NCI-H774 (cell line): ENCODE results near the gene PPP4R1.
A peak's percentile ranks its signal among the peaks of the same experiment; 100 is the strongest.
"Not testable (repeated sequence)": the region's sequence is repeated elsewhere in the genome, so short reads cannot be mapped to it uniquely, and the experiment has no call there.

Experiments
- DNase-seq: peaks from one replicate; lab custom pipeline; 2025; lab: John Stamatoyannopoulos, UW

The PPP4R1 gene

GRCh38 chr18:9630444-9630843, 16.1 kb upstream of the PPP4R1 start:
- DNase-seq = no peak

GRCh38 chr18:9629709-9630108, 15.3 kb upstream of the PPP4R1 start:
- DNase-seq = no peak

- no peak for DNase-seq
Observed at GRCh38 chr18:9628984-9629383, 14.6 kb upstream of the PPP4R1 start.

- DNase-seq = no peak
Observed at GRCh38 chr18:9627642-9628041, 13.3 kb upstream of the PPP4R1 start.

GRCh38 chr18:9619990-9620389, 5.6 kb upstream of the PPP4R1 start:
- DNase-seq = no peak

GRCh38 chr18:9619545-9619944, 5.2 kb upstream of the PPP4R1 start:
- DNase-seq = no peak

GRCh38 chr18:9619056-9619455, 4.7 kb upstream of the PPP4R1 start:
- no peak for DNase-seq

GRCh38 chr18:9617006-9617542, 2.7 kb upstream of the PPP4R1 start:
- no peak for DNase-seq

- no peak for DNase-seq
Observed at GRCh38 chr18:9616049-9616448, 1.7 kb upstream of the PPP4R1 start.

- no peak for DNase-seq
Observed at GRCh38 chr18:9615280-9615797, 980 bp upstream of the PPP4R1 start.

- DNase-seq = peak; percentile 15
Observed at GRCh38 chr18:9613550-9614400, 584 bp downstream of the PPP4R1 start.

GRCh38 chr18:9612977-9613376, 1.4 kb downstream of the PPP4R1 start:
- no peak for DNase-seq

GRCh38 chr18:9612215-9612830, 2.0 kb downstream of the PPP4R1 start:
- DNase-seq = peak; percentile 41

- DNase-seq = no peak
Observed at GRCh38 chr18:9609190-9609589, 5.2 kb downstream of the PPP4R1 start.

- DNase-seq = no peak
Observed at GRCh38 chr18:9608728-9609127, 5.6 kb downstream of the PPP4R1 start.

GRCh38 chr18:9608298-9608697, 6.1 kb downstream of the PPP4R1 start:
- no peak for DNase-seq

- DNase-seq = not testable (repeated sequence)
Observed at GRCh38 chr18:9607111-9607510, 7.2 kb downstream of the PPP4R1 start.

- no peak for DNase-seq
Observed at GRCh38 chr18:9606039-9606438, 8.3 kb downstream of the PPP4R1 start.

- DNase-seq = no peak
Observed at GRCh38 chr18:9604348-9604747, 10.0 kb downstream of the PPP4R1 start.

- DNase-seq = no peak
Observed at GRCh38 chr18:9599328-9599727, 15.0 kb downstream of the PPP4R1 start.

- no peak for DNase-seq
Observed at GRCh38 chr18:9597609-9598008, 16.8 kb downstream of the PPP4R1 start.

- no peak for DNase-seq
Observed at GRCh38 chr18:9596843-9597526, 17.4 kb downstream of the PPP4R1 start.

- no peak for DNase-seq
Observed at GRCh38 chr18:9596226-9596625, 18.1 kb downstream of the PPP4R1 start.
